Fibroblast of skin of left quadriceps (primary cell): Measurements from ENCODE around the gene SLC38A8.

Source experiments
- DNase-seq, 2 experiments: peaks; one replicate each; pipeline ENCODE4 v3.0.0-alpha.2; 2013; ENCODE audit warnings: low read depth in 2 of 2

SLC38A8 gene

GRCh38 chr16:83969771-83970429 is 72.7 kb downstream of the SLC38A8 start:
- DNase-seq: no peak

- no peak for DNase-seq
Observed at GRCh38 chr16:83968891-83969649, 73.5 kb downstream of the SLC38A8 start.

- no peak for DNase-seq
Observed at GRCh38 chr16:83968306-83968851, 74.2 kb downstream of the SLC38A8 start.

GRCh38 chr16:83967838-83968305 is 74.7 kb downstream of the SLC38A8 start, which contains the start of gene NECAB2:
TSS of gene NECAB2 (plus strand) at chr16:83968244. CDS start at chr16:83968649, 405 bp downstream.
- no peak for DNase-seq

GRCh38 chr16:83967091-83967490 is 75.5 kb downstream of the SLC38A8 start:
- no peak for DNase-seq

- no peak for DNase-seq
Observed at GRCh38 chr16:83966153-83966696, 76.4 kb downstream of the SLC38A8 start.

- DNase-seq: no peak
Observed at GRCh38 chr16:83965444-83966152, 77.0 kb downstream of the SLC38A8 start.

- DNase-seq: no peak
Observed at GRCh38 chr16:83964684-83965443, 77.7 kb downstream of the SLC38A8 start.

GRCh38 chr16:83963277-83964119 is 79.1 kb downstream of the SLC38A8 start:
- DNase-seq: no peak

GRCh38 chr16:83961591-83961990 is 81.0 kb downstream of the SLC38A8 start:
- DNase-seq: no peak

GRCh38 chr16:83960521-83961249 is 81.9 kb downstream of the SLC38A8 start:
- no peak for DNase-seq
